ENCODE results near the gene PEX14.

DNA sequence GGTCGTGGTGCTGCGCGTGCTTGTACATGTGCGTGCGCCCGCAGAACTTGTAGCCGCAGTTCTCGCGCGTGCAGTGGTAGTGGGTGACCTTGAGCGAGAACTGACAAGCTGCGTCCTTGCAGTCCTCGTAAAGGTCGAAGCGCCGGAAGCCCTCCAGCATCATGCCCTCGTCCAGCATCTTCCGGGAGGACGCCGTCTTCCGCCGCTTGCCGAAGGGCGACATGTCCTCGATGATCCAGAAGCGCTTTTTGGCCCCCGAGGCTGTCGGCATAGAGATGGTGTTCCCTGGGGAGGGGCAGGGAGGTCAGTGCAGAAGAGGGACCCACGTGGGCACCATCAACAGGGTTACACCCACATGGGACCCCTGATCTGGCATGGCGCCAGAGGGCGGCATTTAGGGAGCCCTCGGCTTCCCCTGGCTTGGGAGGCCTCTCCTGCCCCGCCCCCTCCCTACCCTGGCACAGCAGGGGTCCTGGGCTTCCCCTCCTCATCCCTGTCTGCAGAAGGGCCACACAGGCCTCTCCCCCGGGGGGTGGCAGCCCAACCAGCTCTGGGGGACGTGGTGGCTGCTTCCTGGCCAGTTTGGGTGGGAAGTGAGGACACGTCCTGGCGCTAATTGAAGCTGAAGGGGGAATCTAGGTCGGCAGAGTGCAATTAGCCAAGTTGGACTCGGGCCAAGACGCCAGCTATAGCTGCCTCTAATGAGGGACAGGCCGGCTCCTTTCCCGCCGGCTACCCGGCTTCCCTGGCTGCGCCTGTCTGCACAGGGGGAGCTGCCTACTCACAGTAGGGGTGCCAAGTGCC is 165.2 kb downstream of the PEX14 start:
- TF ChIP-seq, protein P1, sequence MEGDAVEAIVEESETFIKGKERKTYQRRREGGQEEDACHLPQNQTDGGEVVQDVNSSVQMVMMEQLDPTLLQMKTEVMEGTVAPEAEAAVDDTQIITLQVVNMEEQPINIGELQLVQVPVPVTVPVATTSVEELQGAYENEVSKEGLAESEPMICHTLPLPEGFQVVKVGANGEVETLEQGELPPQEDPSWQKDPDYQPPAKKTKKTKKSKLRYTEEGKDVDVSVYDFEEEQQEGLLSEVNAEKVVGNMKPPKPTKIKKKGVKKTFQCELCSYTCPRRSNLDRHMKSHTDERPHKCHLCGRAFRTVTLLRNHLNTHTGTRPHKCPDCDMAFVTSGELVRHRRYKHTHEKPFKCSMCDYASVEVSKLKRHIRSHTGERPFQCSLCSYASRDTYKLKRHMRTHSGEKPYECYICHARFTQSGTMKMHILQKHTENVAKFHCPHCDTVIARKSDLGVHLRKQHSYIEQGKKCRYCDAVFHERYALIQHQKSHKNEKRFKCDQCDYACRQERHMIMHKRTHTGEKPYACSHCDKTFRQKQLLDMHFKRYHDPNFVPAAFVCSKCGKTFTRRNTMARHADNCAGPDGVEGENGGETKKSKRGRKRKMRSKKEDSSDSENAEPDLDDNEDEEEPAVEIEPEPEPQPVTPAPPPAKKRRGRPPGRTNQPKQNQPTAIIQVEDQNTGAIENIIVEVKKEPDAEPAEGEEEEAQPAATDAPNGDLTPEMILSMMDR (IDR thresholded peaks at IDR 0.05): no peak
- TF ChIP-seq POLR2A (IDR thresholded peaks at IDR 0.05): no peak
- no peak for TF ChIP-seq EP300 (IDR thresholded peaks at IDR 0.05)
- TF ChIP-seq POLR2AphosphoS5 (IDR thresholded peaks at IDR 0.05): no peak

Data from gastroesophageal sphincter (tissue), 3 donors.